Fibroblast of lung (primary cell): Measurements from ENCODE around the gene ROBO2.

Experiments used
- EZH2 ChIP-seq: IDR thresholded peaks from 2 replicates; pipeline ENCODE4 v1.5.1; 2012; ENCODE audit warnings: low read length, control low read depth, mild to moderate bottlenecking; ENCODE audit errors: missing control alignments
- TF ChIP-seq, protein P1 (sequence below), 2 donors: IDR thresholded peaks in 1 of 2; conservative IDR thresholded peaks in 1 of 2; 1 replicate in 1 of 2; 2 replicates in 1 of 2; pipeline ENCODE4 v1.5.1; 2011 to 2012; ENCODE audit warnings: low read length in 2 of 2, control low read depth in 1 of 2, inconsistent platforms in 1 of 2, low read depth in 1 of 2, mild to moderate bottlenecking in 1 of 2

- TF ChIP-seq, protein P1, sequence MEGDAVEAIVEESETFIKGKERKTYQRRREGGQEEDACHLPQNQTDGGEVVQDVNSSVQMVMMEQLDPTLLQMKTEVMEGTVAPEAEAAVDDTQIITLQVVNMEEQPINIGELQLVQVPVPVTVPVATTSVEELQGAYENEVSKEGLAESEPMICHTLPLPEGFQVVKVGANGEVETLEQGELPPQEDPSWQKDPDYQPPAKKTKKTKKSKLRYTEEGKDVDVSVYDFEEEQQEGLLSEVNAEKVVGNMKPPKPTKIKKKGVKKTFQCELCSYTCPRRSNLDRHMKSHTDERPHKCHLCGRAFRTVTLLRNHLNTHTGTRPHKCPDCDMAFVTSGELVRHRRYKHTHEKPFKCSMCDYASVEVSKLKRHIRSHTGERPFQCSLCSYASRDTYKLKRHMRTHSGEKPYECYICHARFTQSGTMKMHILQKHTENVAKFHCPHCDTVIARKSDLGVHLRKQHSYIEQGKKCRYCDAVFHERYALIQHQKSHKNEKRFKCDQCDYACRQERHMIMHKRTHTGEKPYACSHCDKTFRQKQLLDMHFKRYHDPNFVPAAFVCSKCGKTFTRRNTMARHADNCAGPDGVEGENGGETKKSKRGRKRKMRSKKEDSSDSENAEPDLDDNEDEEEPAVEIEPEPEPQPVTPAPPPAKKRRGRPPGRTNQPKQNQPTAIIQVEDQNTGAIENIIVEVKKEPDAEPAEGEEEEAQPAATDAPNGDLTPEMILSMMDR (conservative IDR thresholded peaks at IDR 0.05 in 1 of 2, IDR thresholded peaks at IDR 0.05 in 1 of 2; ENCODE audit: low read depth in 1 of 2, low read length in 2 of 2) = no peak
- TF ChIP-seq EZH2 = no peak
Observed at GRCh38 chr3:77449459-77450350, 409.8 kb downstream of the ROBO2 start.
